Measurements from ENCODE around the gene PCSK4. TPM values are rescaled to one million over a fixed set of nuclear protein-coding genes. Genes with fewer than 3 reads are reported as not detected.

The PCSK4 gene
- total RNA-seq, 1 experiment from 2014 or later, result 11.1 TPM

DNA sequence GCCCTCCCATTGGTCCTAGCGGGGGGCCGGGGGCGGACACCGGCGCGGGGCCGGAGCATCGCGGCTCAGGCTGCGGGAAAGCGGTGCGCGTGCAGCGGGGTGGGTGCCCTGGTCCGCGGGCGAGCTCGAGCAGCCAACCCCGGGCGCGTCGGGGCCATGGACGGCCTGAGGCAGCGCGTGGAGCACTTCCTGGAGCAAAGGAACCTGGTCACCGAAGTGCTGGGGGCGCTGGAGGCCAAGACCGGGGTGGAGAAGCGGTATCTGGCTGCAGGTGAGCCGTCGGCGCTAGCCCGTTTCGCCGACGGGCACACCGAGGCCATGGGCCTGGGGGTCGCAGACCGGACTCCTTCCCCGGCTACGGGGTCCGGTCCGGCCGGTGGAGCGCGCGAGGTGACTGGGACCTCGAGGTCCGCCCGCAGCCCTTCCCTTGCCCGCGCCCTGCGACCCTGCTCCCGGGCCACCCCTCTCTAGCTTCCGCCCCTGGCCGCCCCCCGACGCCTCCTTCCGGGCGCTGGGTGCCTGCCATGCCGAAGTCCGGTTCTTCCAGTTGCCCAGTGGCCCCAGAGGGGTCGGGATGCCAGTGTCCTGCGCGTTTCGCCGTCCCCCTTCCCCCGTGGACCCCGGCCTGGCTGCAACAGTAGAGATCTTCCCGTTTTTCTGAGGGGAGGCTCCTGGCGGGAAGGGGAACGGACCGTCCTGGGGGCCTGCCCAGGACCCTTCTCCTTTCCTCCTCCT, 1.1 kb upstream of the PCSK4 start, which contains the start of gene REEP6:
TSS of gene REEP6 (plus strand) at position 68 of the 735 bp plus-strand sequence. CDS start at position 157, 89 bp downstream.
- Histone ChIP-seq H2AFZ (ENCODE audit: low read depth, low read length, poor library complexity, severe bottlenecking) (no peak within 1 kb of the TSS), H4K20me1 (ENCODE audit: insufficient read depth) (no peaks in the 10 kb centered on the region), H3K4me1 (ENCODE audit: control insufficient read depth in 1 of 2, insufficient read depth in 2 of 2, low read length in 2 of 2) (peaks cover 19 to 33% of the 10 kb centered on the region in 2 experiments), H3K79me2 (ENCODE audit: insufficient read depth, low read length) (peaks cover 7% of the 10 kb centered on the region; the same call in 1 of the 2 replicates), H3K36me3 (ENCODE audit: control insufficient read depth in 1 of 2, insufficient read depth in 2 of 2, low read length in 2 of 2) (no peaks in the 10 kb centered on the region), H3K4me3 (replicated peaks in 1 of 2; ENCODE audit: low read depth in 1 of 2, low read length in 2 of 2) (peak within 1 kb of the TSS; percentile 78 to 85), H3K9me3 (ENCODE audit: control insufficient read depth in 1 of 2, insufficient read depth in 1 of 2, low read depth in 1 of 2, low read length in 2 of 2) (no peaks in the 10 kb centered on the region), H3K27me3 (ENCODE audit: insufficient read depth, low read length) (no peaks in the 10 kb centered on the region), H3K9ac (ENCODE audit: low read length) (peak within 1 kb of the TSS; percentile 90), H3K27ac (ENCODE audit: low read depth, low read length) (peak within 1 kb of the TSS; percentile 78), H3K9me2 (ENCODE audit: insufficient read depth) (no peaks in the 10 kb centered on the region), H3K4me2 (ENCODE audit: low read length) (peak within 1 kb of the TSS; percentile 98)
- TF ChIP-seq MAX (IDR thresholded peaks at IDR 0.05) (peak; percentile 76; the same call in 1 of the 2 replicates), EZH2 (IDR thresholded peaks at IDR 0.05) (no peak), POLR2A (IDR thresholded peaks at IDR 0.05; ENCODE audit: borderline replicate concordance, extremely low read depth, insufficient read depth, insufficient read length) (peak; percentile 58), CBX3 (IDR thresholded peaks at IDR 0.05; ENCODE audit: low read depth) (no peak), POLR2AphosphoS5 (IDR thresholded peaks at IDR 0.05; ENCODE audit: low read depth, low read length) (peak; percentile 86), SRF (IDR thresholded peaks at IDR 0.05; ENCODE audit: low read depth) (no peak), ELF1 (IDR thresholded peaks at IDR 0.05; ENCODE audit: borderline replicate concordance, low read depth) (no peak), ZNF274 (IDR thresholded peaks at IDR 0.05; ENCODE audit: low read depth, low read length) (no peak), SP1 (IDR thresholded peaks at IDR 0.05; ENCODE audit: low read depth) (no peak), SIN3A (IDR thresholded peaks at IDR 0.05; ENCODE audit: low read depth) (0 out of 2 replicates have a peak, but pooled peaks have one; percentile 52), CTCF (IDR thresholded peaks at IDR 0.05 in 2 of 3, conservative IDR thresholded peaks at IDR 0.05 in 1 of 3; ENCODE audit: borderline replicate concordance in 1 of 3, insufficient read depth in 1 of 3, low read depth in 2 of 3, low read length in 2 of 3) (no peak), ZFX (IDR thresholded peaks at IDR 0.05) (peak; percentile 20; the same call in 1 of the 2 replicates), RAD21 (IDR thresholded peaks at IDR 0.05; ENCODE audit: low read depth) (no peak), EZH2phosphoT487 (IDR thresholded peaks at IDR 0.05; ENCODE audit: borderline replicate concordance) (no peak), EGR1 (IDR thresholded peaks at IDR 0.05; ENCODE audit: low read depth) (peak; percentile 80)
- TSS peak; percentile 65 for BruUV-seq (replicated peaks)
- ChIA-PET RAD21 (ENCODE audit: low non-redundant PET in 1 of 2, low total read pairs in 2 of 2, uncharacterized antibody in 2 of 2, unreplicated experiment in 2 of 2) (interaction anchor here in 1 of 2 experiments (0.7 kb wide), 1 partner anchor 463 kb away, joined by 5 read pairs; no protein-coding TSS in a partner anchor), CTCF (interaction anchor here (0.6 to 1.9 kb wide), 8 partner anchors 9 to 225 kb away, joined by 3 to 5 read pairs (median 4); no protein-coding TSS in a partner anchor), POLR2A (interaction anchor here (0.7 to 1.5 kb wide), 7 partner anchors 14 to 222 kb away, joined by 3 to 10 read pairs (median 5); partner anchors contain the start of gene CIRBP)
- intact Hi-C loops (cut with micrococcal nuclease), result loop anchor here (1.0 kb wide), 1 partner anchor 36 kb away; no protein-coding TSS in a partner anchor
- ATAC-seq (no peak), DNase-seq (ENCODE audit: low read depth, low spot score) (no peak)
